Stimulated activated CD4-positive, alpha-beta T cell treated with anti-CD3 and anti-CD28 coated beads, Interleukin-4, amount 100 ng/mL, for 1 hour (primary cell): ENCODE results near the gene LIPC.
"Not testable (repeated sequence)": the region's sequence is repeated elsewhere in the genome, so short reads cannot be mapped to it uniquely, and the experiment has no call there.

Source experiments
- DNase-seq: peaks from one replicate; pipeline ENCODE4 v3.0.0-alpha.2; 2020

The LIPC gene

GRCh38 chr15:58595516-58596263 lies 163.9 kb downstream of the LIPC start:
- no peak for DNase-seq

- DNase-seq: no peak
Measured at GRCh38 chr15:58597943-58598828, 166.4 kb downstream of the LIPC start.

- DNase-seq: no peak
Measured at GRCh38 chr15:58598829-58599210, 167.0 kb downstream of the LIPC start.

- DNase-seq: no peak
Measured at GRCh38 chr15:58602823-58603222, 171.0 kb downstream of the LIPC start.

- not testable (repeated sequence) for DNase-seq
Measured at GRCh38 chr15:58603927-58604326, 172.1 kb downstream of the LIPC start.

GRCh38 chr15:58604455-58604923 lies 172.7 kb downstream of the LIPC start:
- DNase-seq: no peak

GRCh38 chr15:58605931-58606530 lies 174.2 kb downstream of the LIPC start:
- DNase-seq: no peak

- no peak for DNase-seq
Measured at GRCh38 chr15:58606577-58607080, 174.8 kb downstream of the LIPC start.

GRCh38 chr15:58608129-58608590 lies 176.4 kb downstream of the LIPC start:
- DNase-seq: no peak

- no peak for DNase-seq
Measured at GRCh38 chr15:58608711-58609110, 176.9 kb downstream of the LIPC start.

GRCh38 chr15:58611731-58612676 lies 180.2 kb downstream of the LIPC start:
- DNase-seq: no peak

GRCh38 chr15:58616171-58616570 lies 184.4 kb downstream of the LIPC start:
- DNase-seq: no peak
